ENCODE data around the gene STOML2. TPM values are rescaled to one million over a fixed set of nuclear protein-coding genes. Genes with fewer than 3 reads are reported as not detected.

STOML2 gene
- total and polyA plus RNA-seq, 7 donors = 98.6 to 228 (median 138) TPM

GRCh38 chr9:35056571-35057270 is 46.2 kb downstream of the STOML2 start:
- peaks cover 44 to 99% of the 10 kb centered on the region in 2 donors for H3K36me3 ChIP-seq (ENCODE audit: insufficient read depth in 1 of 2, low read depth in 1 of 2)
- peak in 1 of 4 donors; percentile 4 for ATAC-seq

GRCh38 chr9:35054871-35055644 is 47.9 kb downstream of the STOML2 start:
- DNase-seq (no peak), ATAC-seq (no peak)
- TF ChIP-seq CTCF (IDR thresholded peaks at IDR 0.05) = no peak
- H3K4me3 ChIP-seq = no peak overlapping the region
- H3K27me3 ChIP-seq (ENCODE audit: insufficient read depth in 3 of 3, low read length in 2 of 3) = no peaks in the 10 kb centered on the region
- 92 to 94% (median 93%) methylated on average over 14 of the region's 14 CpGs for WGBS, 3 donors
- H3K27ac ChIP-seq = no peak overlapping the region
- H3K9me3 ChIP-seq = no peaks in the 10 kb centered on the region
- intact Hi-C loops (cut with DNase I) = loop anchor here (5.0 kb wide), 2 partner anchors 38 to 158 kb away; a partner anchor contains a TSS
- peaks cover 37 to 97% of the 10 kb centered on the region in 2 donors for H3K36me3 ChIP-seq (ENCODE audit: insufficient read depth in 1 of 2, low read depth in 1 of 2)
- H3K4me1 ChIP-seq = peaks cover 5% of the 10 kb centered on the region

More at GRCh38 chr9:35056571-35057270, 46.2 kb downstream of the STOML2 start:
- intact Hi-C loops (cut with DNase I) = no loop called here
- Histone ChIP-seq H3K9me3 (no peaks in the 10 kb centered on the region), H3K27ac (no peak overlapping the region), H3K27me3 (ENCODE audit: insufficient read depth in 3 of 3, low read length in 2 of 3) (no peaks in the 10 kb centered on the region), H3K4me1 (no peaks in the 10 kb centered on the region), H3K4me3 (no peak overlapping the region)
- TF ChIP-seq CTCF (IDR thresholded peaks at IDR 0.05) = no peak
- no peak for DNase-seq
- WGBS, 3 donors = 92 to 94% (median 93%) methylated on average over 9 of the region's 9 CpGs

- Histone ChIP-seq H3K4me1 (peaks cover 5% of the 10 kb centered on the region), H3K36me3 (ENCODE audit: insufficient read depth in 1 of 2, low read depth in 1 of 2) (peaks cover 34 to 97% of the 10 kb centered on the region in 2 donors), H3K27ac (no peak overlapping the region), H3K27me3 (ENCODE audit: insufficient read depth in 3 of 3, low read length in 2 of 3) (no peaks in the 10 kb centered on the region), H3K9me3 (no peaks in the 10 kb centered on the region), H3K4me3 (no peak overlapping the region)
- intact Hi-C loops (cut with DNase I) = loop anchor here (5.0 kb wide), 2 partner anchors 37 to 157 kb away; a partner anchor contains a TSS
- 54 to 88% (median 73%) methylated on average over 5 of the region's 5 CpGs for WGBS, 3 donors
- ATAC-seq (no peak), DNase-seq (no peak)
- TF ChIP-seq CTCF (IDR thresholded peaks at IDR 0.05) = no peak
Measured at GRCh38 chr9:35054185-35054835, 48.6 kb downstream of the STOML2 start.

GRCh38 chr9:35051069-35051967 is 51.6 kb downstream of the STOML2 start:
- peak; percentile 30 to 70 for DNase-seq
- H3K9me3 ChIP-seq = no peaks in the 10 kb centered on the region
- H3K4me3 ChIP-seq = no peak overlapping the region
- peak; percentile 88 to 92 (median 90) for ATAC-seq
- WGBS, 3 donors = 53 to 81% (median 63%) methylated on average over 7 of the region's 7 CpGs
- peak; percentile 76 for TF ChIP-seq CTCF (IDR thresholded peaks at IDR 0.05)
- intact Hi-C loops (cut with DNase I) = loop anchor here (5.0 kb wide), 2 partner anchors 34 to 154 kb away; a partner anchor contains a TSS
- H3K27ac ChIP-seq = peak overlapping the region; percentile 74
- H3K27me3 ChIP-seq (ENCODE audit: insufficient read depth in 3 of 3, low read length in 2 of 3) = no peaks in the 10 kb centered on the region
- peaks cover 5% of the 10 kb centered on the region for H3K4me1 ChIP-seq
- peaks cover 21 to 94% of the 10 kb centered on the region in 2 donors for H3K36me3 ChIP-seq (ENCODE audit: insufficient read depth in 1 of 2, low read depth in 1 of 2)
